ENCODE results near the gene LKAAEAR1. TPM values are rescaled to one million over a fixed set of nuclear protein-coding genes. Genes with fewer than 3 reads are reported as not detected.

Gene LKAAEAR1
- polyA plus RNA-seq, 1 experiment = not detected

GRCh38 chr20:64078934-64079272 lies 5.3 kb downstream of the LKAAEAR1 start:
- peak overlapping the region; percentile 68 for H3K4me3 ChIP-seq (ENCODE audit: low read depth, low read length)
- CTCF ChIA-PET = interaction anchor here (0.8 to 1.8 kb wide), 3 partner anchors 9 to 41 kb away, joined by 3 to 5 read pairs (median 4); no protein-coding TSS in a partner anchor
- no peaks in the 10 kb centered on the region; the same call in 1 of the 2 replicates for H3K9me3 ChIP-seq (ENCODE audit: control insufficient read depth, insufficient read depth, low read length)
- DNase-seq (ENCODE audit: low read depth, low spot score) = no peak
- H3K27me3 ChIP-seq (ENCODE audit: control insufficient read depth, insufficient read depth, low read length) = peaks cover 4% of the 10 kb centered on the region
- no peak overlapping the region for H3K27ac ChIP-seq (ENCODE audit: low read depth, low read length)
- POLR2A ChIA-PET = no interaction called here
- no peak for TF ChIP-seq CTCF (IDR thresholded peaks at IDR 0.05; ENCODE audit: low read depth, low read length)

GRCh38 chr20:64077876-64078551 lies 6.2 kb downstream of the LKAAEAR1 start:
- no peak for TF ChIP-seq CTCF (IDR thresholded peaks at IDR 0.05; ENCODE audit: low read depth, low read length)
- POLR2A ChIA-PET = no interaction called here
- no peak for DNase-seq (ENCODE audit: low read depth, low spot score)

GRCh38 chr20:64077541-64077875 lies 6.7 kb downstream of the LKAAEAR1 start:
- ChIA-PET POLR2A (no interaction called here), CTCF (no interaction called here)
- Histone ChIP-seq H3K4me3 (ENCODE audit: low read depth, low read length) (no peak overlapping the region), H3K27ac (ENCODE audit: low read depth, low read length) (no peak overlapping the region), H3K27me3 (ENCODE audit: control insufficient read depth, insufficient read depth, low read length) (peaks cover 4% of the 10 kb centered on the region), H3K9me3 (ENCODE audit: control insufficient read depth, insufficient read depth, low read length) (no peaks in the 10 kb centered on the region; the same call in 1 of the 2 replicates)
- TF ChIP-seq CTCF (IDR thresholded peaks at IDR 0.05; ENCODE audit: low read depth, low read length) = no peak
- DNase-seq (ENCODE audit: low read depth, low spot score) = no peak

More at GRCh38 chr20:64077876-64078551, 6.2 kb downstream of the LKAAEAR1 start:
- CTCF ChIA-PET = no interaction called here
- Histone ChIP-seq H3K4me3 (ENCODE audit: low read depth, low read length) (peak overlapping the region; percentile 68; the same call in 1 of the 2 replicates), H3K9me3 (ENCODE audit: control insufficient read depth, insufficient read depth, low read length) (no peaks in the 10 kb centered on the region; the same call in 1 of the 2 replicates), H3K27ac (ENCODE audit: low read depth, low read length) (no peak overlapping the region), H3K27me3 (ENCODE audit: control insufficient read depth, insufficient read depth, low read length) (peaks cover 4% of the 10 kb centered on the region)

- ChIA-PET CTCF (no interaction called here), POLR2A (no interaction called here)
- no peak for DNase-seq (ENCODE audit: low read depth, low spot score)
- Histone ChIP-seq H3K9me3 (ENCODE audit: control insufficient read depth, insufficient read depth, low read length) (no peaks in the 10 kb centered on the region; the same call in 1 of the 2 replicates), H3K4me3 (ENCODE audit: low read depth, low read length) (no peak overlapping the region), H3K27ac (ENCODE audit: low read depth, low read length) (no peak overlapping the region), H3K27me3 (ENCODE audit: control insufficient read depth, insufficient read depth, low read length) (peaks cover under 1% of the 10 kb centered on the region)
- no peak for TF ChIP-seq CTCF (IDR thresholded peaks at IDR 0.05; ENCODE audit: low read depth, low read length)
Measured at GRCh38 chr20:64077094-64077493, 7.1 kb downstream of the LKAAEAR1 start.

- no peak overlapping the region for H3K27ac ChIP-seq (ENCODE audit: low read depth, low read length)
- ChIA-PET CTCF (no interaction called here), POLR2A (no interaction called here)
- no peak overlapping the region for H3K4me3 ChIP-seq (ENCODE audit: low read depth, low read length)
- no peak for TF ChIP-seq CTCF (IDR thresholded peaks at IDR 0.05; ENCODE audit: low read depth, low read length)
- no peaks in the 10 kb centered on the region for H3K27me3 ChIP-seq (ENCODE audit: control insufficient read depth, insufficient read depth, low read length)
- no peaks in the 10 kb centered on the region; the same call in 1 of the 2 replicates for H3K9me3 ChIP-seq (ENCODE audit: control insufficient read depth, insufficient read depth, low read length)
- DNase-seq (ENCODE audit: low read depth, low spot score) = no peak
Measured at GRCh38 chr20:64076061-64076997, 7.9 kb downstream of the LKAAEAR1 start.
